Fibroblast of skin of right quadriceps (primary cell): ENCODE results near the gene ARMC12.
"Not testable (repeated sequence)": the region's sequence is repeated elsewhere in the genome, so short reads cannot be mapped to it uniquely, and the experiment has no call there.

Experiments used
- DNase-seq: peaks from one replicate; pipeline ENCODE4 v3.0.0-alpha.2; 2013

Gene ARMC12

GRCh38 chr6:35719404-35719829 lies 17.4 kb upstream of the ARMC12 start:
- no peak for DNase-seq

DNA sequence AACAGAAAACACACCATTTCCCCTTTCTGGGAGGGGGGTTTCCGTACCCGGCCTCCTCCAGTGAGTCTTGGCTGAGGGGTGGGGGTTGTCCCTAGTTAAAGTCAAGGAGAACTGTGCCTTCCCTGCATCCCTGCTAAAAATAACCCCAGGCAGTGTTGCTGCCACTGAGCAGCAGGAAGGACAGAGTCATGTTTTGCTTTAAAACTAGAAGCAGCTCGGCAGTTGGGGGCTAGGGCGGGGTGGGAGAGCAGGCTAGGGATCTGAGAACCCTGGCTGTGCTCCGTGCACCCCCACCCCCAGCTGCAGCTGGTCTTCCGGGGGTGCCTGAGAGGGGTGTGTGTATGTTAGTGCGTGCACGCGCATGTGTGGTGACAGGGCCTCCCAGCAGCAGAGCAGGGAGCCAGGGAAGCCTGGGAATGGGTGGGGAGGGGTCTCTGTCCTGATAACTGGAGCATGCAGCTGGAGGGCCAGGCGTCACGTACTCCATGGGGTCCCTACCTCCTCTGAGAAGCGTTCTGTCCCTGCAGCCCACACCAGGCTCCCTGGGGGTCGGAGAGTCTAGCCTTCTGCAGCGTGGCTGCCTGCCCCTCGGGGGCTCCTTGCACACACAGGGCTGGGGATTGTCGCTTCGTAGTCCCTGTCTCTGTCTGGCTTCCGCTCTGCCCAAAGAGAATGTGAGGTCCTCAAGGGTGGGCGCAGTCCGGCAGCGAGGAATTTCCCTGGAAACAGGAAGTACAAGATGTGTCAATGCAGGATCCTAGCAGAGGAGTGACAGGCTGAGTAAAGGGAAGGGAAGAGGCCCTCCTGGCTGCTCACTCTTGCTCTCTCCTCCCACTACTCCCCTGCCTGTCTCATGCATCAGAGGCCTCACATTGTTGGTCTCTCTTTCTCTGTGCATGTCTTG lies 16.8 kb upstream of the ARMC12 start:
- DNase-seq, result peak; percentile 54

- DNase-seq, result no peak
Observed at GRCh38 chr6:35722121-35722761, 14.6 kb upstream of the ARMC12 start.

DNA sequence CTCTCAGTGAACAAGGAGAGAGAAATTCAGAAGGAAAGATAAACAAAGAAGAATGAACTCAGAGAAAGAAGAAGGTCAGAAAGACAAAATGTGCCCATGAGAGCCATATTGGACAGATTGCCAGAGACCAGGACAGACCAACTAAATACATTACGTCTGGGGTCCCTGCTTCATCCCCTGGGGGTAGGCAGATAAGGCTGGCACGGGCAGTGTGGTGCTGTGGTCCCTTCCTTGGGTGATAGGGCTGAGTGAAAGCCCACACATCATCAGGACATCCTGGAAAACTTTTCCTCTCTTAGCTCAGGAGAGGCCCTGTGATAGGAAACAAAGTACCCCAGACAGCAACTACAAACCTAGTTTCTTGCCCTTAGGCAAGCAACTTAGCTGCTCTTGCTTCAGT lies 13.2 kb upstream of the ARMC12 start:
- no peak for DNase-seq

- DNase-seq, result no peak
Observed at GRCh38 chr6:35724059-35724458, 12.8 kb upstream of the ARMC12 start.

GRCh38 chr6:35724471-35724870 lies 12.4 kb upstream of the ARMC12 start:
- no peak for DNase-seq

DNA sequence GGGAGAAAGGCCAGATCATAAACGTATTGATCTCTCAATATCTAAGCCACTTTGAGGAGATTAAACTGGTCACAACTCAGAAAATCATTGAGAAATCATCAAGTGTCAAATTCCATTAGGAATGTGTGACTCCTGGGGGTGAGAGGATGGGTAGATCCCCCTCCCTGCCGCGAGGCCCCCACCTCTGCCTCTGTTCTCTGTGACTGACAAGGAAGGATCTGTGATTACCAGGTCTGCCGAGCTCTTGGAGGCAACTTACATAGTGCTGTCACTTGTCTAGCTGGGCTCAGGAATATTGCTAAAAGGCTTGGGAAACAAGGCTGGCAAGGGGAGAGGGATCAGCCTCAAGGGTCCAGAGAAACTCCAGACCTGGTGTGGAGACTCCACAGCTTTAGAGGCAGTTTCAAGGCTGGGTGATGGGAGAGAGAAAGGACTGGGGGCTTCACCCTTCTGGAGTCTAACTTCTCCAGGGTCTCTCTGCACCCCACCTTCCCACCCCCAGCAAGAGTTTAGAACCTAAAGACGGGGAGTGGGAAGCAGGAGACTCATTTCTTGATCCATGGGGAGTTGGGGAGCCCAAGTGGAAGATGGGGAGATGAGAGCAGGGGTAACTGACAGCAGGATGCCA lies 11.6 kb upstream of the ARMC12 start:
- no peak for DNase-seq

GRCh38 chr6:35725721-35726438 lies 11.0 kb upstream of the ARMC12 start:
- no peak for DNase-seq

- peak; percentile 71 for DNase-seq
Observed at GRCh38 chr6:35727231-35727934, 9.4 kb upstream of the ARMC12 start.

DNA sequence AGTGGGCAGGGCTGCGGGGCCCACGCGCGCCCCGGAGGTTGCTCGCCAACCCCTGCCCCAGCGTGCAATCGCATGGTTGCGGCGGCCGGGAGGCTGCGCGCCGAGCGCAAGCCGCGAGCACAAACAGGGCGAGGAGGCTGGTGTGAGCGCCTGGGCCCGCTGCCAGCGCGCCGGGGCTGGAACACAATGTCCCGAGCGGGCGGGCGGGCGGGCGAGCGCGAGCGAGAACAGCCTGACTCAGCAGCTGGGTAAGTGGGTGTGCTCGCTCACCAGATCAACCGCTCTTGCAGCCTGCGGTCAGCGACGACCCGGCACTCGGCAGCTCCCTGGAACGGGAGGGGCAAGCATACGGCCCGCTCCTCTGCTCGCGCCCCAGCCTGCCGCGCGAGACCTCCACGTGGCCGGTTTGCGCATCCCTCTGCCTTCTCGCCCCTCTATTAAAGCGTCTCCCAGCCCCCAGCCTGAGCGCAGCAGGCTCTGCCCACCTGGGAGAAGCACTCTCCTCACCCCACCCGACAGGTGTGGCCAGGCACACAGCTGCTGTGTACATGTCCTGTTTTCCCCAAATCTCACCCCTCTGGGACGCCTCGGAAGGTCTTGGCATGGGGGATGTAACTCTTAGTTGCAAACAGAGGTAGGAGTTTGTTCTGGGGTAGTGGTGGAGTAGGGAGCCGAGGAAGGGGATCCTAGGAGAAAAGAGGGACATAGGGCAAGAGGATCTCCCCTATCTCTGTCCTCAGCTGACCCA lies 8.7 kb upstream of the ARMC12 start:
- DNase-seq, result peak; percentile 93

GRCh38 chr6:35728683-35729678 lies 7.9 kb upstream of the ARMC12 start:
- no peak for DNase-seq

- DNase-seq, result no peak
Observed at GRCh38 chr6:35729722-35730121, 7.1 kb upstream of the ARMC12 start.

DNA sequence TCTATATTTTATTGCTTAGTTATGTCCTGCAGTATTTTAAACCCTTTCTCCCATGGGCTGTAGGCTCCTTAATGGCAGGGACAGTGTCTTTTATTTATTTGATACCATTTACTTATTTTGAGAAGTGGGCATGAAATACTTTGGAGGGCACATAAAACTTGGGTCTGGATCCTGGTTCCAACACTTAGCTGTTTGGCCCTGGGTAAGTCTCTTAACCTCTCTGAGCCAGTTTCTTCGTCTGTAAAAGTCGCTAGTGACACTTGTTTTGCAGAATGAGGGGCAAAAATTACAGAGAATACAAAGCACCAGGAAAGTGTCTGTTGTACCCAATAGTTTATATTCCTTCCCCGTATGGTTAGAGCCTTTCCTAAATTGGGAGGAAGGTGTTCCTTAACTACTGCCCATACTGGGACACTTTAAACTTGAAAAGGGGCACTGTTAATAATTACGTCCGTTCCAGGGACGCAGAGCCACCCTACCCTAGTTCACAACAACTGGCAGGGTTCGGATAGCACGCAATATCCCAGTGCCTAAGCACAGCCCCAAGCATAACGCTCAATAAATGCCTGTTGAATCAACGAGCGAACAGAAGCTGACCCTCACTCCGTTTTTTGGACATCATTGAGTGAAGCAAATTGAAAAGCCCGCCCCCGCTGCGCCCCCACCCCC lies 6.0 kb upstream of the ARMC12 start:
- no peak for DNase-seq

DNA sequence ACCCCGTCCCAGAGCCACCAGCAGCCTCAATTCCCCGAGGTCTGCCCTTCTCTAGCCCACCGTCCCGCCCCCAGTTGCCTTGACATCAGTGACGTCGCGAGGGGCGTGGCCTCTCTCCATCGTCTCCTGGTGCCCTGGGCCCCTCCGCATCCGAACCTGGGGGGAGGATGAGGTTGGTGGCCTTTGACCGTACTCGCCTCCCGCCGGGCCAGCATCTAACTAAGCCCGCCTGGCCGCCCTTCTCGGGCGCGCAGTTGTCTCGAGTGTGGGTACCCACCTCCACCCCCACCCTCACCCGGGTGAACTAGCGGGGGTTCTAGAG lies 5.5 kb upstream of the ARMC12 start:
- DNase-seq, result peak; percentile 83

GRCh38 chr6:35731736-35732532 lies 4.9 kb upstream of the ARMC12 start:
- DNase-seq, result peak; percentile 92

DNA sequence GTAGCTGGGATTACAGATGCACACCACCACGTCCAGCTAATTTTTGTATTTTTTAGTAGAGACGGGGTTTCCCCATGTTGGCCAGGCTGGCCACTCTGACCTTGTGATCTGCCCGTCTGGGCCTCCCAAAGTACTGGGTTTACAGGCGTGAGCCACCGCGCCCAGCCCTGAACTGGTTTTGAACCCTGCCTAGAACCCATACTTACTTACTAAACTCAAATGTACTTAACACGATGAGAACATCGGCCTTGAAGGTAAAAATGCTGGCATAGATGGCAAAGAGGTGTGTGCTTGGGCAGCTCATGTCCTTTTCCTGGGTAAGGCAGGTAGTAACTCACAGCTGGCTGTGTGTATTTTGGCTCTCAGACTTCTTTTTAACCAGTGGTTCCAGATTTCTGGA lies 3.2 kb upstream of the ARMC12 start:
- no peak for DNase-seq

GRCh38 chr6:35734319-35734718 lies 2.5 kb upstream of the ARMC12 start:
- not testable (repeated sequence) for DNase-seq

- DNase-seq, result no peak
Observed at GRCh38 chr6:35735452-35735851, 1.4 kb upstream of the ARMC12 start.

GRCh38 chr6:35736253-35736894 lies 458 bp upstream of the ARMC12 start:
- peak; percentile 54 for DNase-seq
